Lower leg skin (tissue), 3 donors: ENCODE measurements around the gene ABCC4.

ENCODE experiments used
- POLR2A ChIP-seq, 2 donors: fragments of 450-650 bp; IDR thresholded peaks; one replicate each; pipeline ENCODE4 v1.6.1; 2016 to 2017; ENCODE audit warnings: antibody characterized with exemption in 2 of 2, mild to moderate bottlenecking in 1 of 2, moderate library complexity in 1 of 2
- TF ChIP-seq, protein P1 (sequence below), 3 donors: fragments of 450-650 bp; IDR thresholded peaks; one replicate each; pipeline ENCODE4 v1.5.1; 2016; ENCODE audit warnings: antibody characterized with exemption in 3 of 3, mild to moderate bottlenecking in 3 of 3, moderate library complexity in 2 of 3

DNA sequence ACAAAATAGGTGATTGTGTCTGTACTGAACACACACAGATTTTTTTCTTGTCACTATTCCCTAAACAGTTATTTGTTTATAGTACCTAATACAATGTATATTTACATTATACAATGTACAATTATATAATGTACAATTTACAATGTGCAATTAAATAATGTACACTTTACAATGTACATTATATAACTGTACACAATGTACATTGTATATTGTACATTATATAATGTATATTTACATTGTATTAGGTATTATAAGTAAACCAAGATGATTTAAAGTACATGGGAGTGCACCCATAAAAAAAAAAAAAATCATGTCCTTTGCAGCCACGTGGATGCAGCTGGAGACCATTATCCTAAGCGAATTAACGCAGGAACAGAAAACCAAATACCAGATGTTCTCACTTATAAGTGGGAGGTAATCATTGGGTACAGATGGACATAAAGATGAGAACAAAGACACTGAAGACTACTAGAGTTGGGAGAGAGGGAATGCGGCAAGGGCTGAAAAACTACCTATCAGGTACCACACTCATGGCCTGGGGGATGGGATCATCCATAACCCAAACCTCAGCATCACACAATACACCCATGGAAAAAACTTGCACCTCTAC lies 68.1 kb downstream of the ABCC4 start:
- TF ChIP-seq POLR2A (IDR thresholded peaks at IDR 0.05), result no peak
- TF ChIP-seq, protein P1, sequence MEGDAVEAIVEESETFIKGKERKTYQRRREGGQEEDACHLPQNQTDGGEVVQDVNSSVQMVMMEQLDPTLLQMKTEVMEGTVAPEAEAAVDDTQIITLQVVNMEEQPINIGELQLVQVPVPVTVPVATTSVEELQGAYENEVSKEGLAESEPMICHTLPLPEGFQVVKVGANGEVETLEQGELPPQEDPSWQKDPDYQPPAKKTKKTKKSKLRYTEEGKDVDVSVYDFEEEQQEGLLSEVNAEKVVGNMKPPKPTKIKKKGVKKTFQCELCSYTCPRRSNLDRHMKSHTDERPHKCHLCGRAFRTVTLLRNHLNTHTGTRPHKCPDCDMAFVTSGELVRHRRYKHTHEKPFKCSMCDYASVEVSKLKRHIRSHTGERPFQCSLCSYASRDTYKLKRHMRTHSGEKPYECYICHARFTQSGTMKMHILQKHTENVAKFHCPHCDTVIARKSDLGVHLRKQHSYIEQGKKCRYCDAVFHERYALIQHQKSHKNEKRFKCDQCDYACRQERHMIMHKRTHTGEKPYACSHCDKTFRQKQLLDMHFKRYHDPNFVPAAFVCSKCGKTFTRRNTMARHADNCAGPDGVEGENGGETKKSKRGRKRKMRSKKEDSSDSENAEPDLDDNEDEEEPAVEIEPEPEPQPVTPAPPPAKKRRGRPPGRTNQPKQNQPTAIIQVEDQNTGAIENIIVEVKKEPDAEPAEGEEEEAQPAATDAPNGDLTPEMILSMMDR (IDR thresholded peaks at IDR 0.05), result no peak
